ENCODE measurements around the gene LENEP. TPM values are rescaled to one million over a fixed set of nuclear protein-coding genes. Genes with fewer than 3 reads are reported as not detected.
A peak's percentile ranks its signal among the peaks of the same experiment; 100 is the strongest.

Gene LENEP
- total RNA-seq, 3 donors from 2014 or later = not detected

DNA sequence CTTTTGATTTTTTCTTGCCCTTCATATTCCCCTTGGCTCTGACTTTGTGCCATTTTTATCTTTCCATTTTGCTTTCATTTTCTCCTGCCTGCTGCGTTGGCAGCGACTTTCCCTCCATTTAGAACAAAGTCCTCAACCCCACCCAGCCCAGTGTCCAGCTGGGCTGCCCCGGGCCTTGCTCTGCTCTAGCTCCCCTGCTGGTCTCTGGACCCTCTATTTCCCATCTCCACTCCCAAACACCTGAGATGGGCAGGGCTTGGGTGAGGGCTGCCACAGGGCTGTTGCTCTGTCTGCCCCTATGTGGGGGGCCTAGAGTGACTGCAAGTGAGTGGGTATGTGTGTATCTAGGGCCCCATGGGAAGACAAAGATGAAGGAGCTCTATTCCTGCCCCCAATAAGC, 50.4 kb downstream of the LENEP start:
- intact Hi-C loops (cut with DNase I; ENCODE audit: low total_unique reads) = no loop called here
- Histone ChIP-seq H3K9me3 (no peaks in the 10 kb centered on the region), H3K4me3 (no peak overlapping the region), H3K27me3 (no peaks in the 10 kb centered on the region), H3K4me1 (peaks cover 8 to 9% of the 10 kb centered on the region in 2 donors), H3K27ac (peak overlapping the region; percentile 22), H3K36me3 (no peaks in the 10 kb centered on the region)
- TF ChIP-seq POLR2A (IDR thresholded peaks at IDR 0.05) = no peak
- TF ChIP-seq, protein P1, sequence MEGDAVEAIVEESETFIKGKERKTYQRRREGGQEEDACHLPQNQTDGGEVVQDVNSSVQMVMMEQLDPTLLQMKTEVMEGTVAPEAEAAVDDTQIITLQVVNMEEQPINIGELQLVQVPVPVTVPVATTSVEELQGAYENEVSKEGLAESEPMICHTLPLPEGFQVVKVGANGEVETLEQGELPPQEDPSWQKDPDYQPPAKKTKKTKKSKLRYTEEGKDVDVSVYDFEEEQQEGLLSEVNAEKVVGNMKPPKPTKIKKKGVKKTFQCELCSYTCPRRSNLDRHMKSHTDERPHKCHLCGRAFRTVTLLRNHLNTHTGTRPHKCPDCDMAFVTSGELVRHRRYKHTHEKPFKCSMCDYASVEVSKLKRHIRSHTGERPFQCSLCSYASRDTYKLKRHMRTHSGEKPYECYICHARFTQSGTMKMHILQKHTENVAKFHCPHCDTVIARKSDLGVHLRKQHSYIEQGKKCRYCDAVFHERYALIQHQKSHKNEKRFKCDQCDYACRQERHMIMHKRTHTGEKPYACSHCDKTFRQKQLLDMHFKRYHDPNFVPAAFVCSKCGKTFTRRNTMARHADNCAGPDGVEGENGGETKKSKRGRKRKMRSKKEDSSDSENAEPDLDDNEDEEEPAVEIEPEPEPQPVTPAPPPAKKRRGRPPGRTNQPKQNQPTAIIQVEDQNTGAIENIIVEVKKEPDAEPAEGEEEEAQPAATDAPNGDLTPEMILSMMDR (IDR thresholded peaks at IDR 0.05) = no peak
- TF ChIP-seq POLR2AphosphoS5 (IDR thresholded peaks at IDR 0.05) = no peak
- DNase-seq (ENCODE audit: low spot score in 2 of 2) = no peak

Other genes with a start within 250 kb of the LENEP start
- gene KCNN3, start 123.3 kb upstream of the LENEP start, total RNA-seq = 1 to 10 TPM in 2 of 3 donors, under 1 TPM in 1; 0.96 to 1.6 (median 1.0) TPM
- gene PMVK, start 56.9 kb upstream of the LENEP start, total RNA-seq = 10 to 100 TPM; 15.0 to 16.7 (median 16.4) TPM
- gene PBXIP1, start 37.5 kb upstream of the LENEP start, total RNA-seq = 100 to 1,000 TPM in 2 of 3 donors, 10 to 100 TPM in 1; 79.3 to 156 (median 105) TPM
- 10 to 100 TPM; 14.6 to 26.2 (median 20.3) TPM for gene PYGO2, start 31.8 kb upstream of the LENEP start, total RNA-seq
- gene SHC1, start 22.8 kb upstream of the LENEP start, total RNA-seq = 100 to 1,000 TPM in 2 of 3 donors, 10 to 100 TPM in 1; 94.4 to 177 (median 134) TPM
- gene CKS1B, start 18.9 kb upstream of the LENEP start, total RNA-seq = 100 to 1,000 TPM in 1 of 3 donors, 10 to 100 TPM in 2; 44.6 to 104 (median 47.3) TPM
- gene FLAD1, start 10.2 kb upstream of the LENEP start, total RNA-seq = 10 to 100 TPM; 27.0 to 42.7 (median 39.3) TPM
- gene ZBTB7B, start 9.2 kb downstream of the LENEP start, total RNA-seq = 10 to 100 TPM; 45.6 to 82.5 (median 53.4) TPM
- 1 to 10 TPM in 2 of 3 donors, under 1 TPM in 1; 0.48 to 4.4 (median 3.3) TPM for gene DCST2, start 40.2 kb downstream of the LENEP start, total RNA-seq
- under 1 TPM; 0.16 to 0.66 (median 0.44) TPM for gene DCST1, start 40.2 kb downstream of the LENEP start, total RNA-seq
- gene ADAM15, start 57.7 kb downstream of the LENEP start, total RNA-seq = 100 to 1,000 TPM in 2 of 3 donors, 10 to 100 TPM in 1; 97.8 to 155 (median 109) TPM
- gene EFNA4, start 70.2 kb downstream of the LENEP start, total RNA-seq = 10 to 100 TPM in 2 of 3 donors, 1 to 10 TPM in 1; 4.8 to 26.6 (median 23.9) TPM
- 1 to 10 TPM; 1.6 to 7.2 (median 6.6) TPM for gene EFNA3, start 85.3 kb downstream of the LENEP start, total RNA-seq
- gene EFNA1, start 134.3 kb downstream of the LENEP start, total RNA-seq = 100 to 1,000 TPM in 2 of 3 donors, 10 to 100 TPM in 1; 18.7 to 163 (median 120) TPM
- 10 to 100 TPM; 25.0 to 32.4 (median 28.5) TPM for gene SLC50A1, start 142.3 kb downstream of the LENEP start, total RNA-seq
- 10 to 100 TPM; 53.7 to 69.4 (median 68.2) TPM for gene DPM3, start 146.9 kb downstream of the LENEP start, total RNA-seq
- 100 to 1,000 TPM; 104 to 147 (median 131) TPM for gene KRTCAP2, start 179.7 kb downstream of the LENEP start, total RNA-seq
- gene TRIM46, start 180.3 kb downstream of the LENEP start, total RNA-seq = 1 to 10 TPM in 1 of 3 donors, under 1 TPM in 1, not detected in 1; 0.98 to 1.5 TPM
- gene THBS3, start 214.3 kb downstream of the LENEP start, total RNA-seq = 10 to 100 TPM; 17.3 to 27.5 (median 25.9) TPM
- 10 to 100 TPM; 41.1 to 50.8 (median 44.8) TPM for gene MTX1, start 215.1 kb downstream of the LENEP start, total RNA-seq